ENCODE data around the gene TRIP10. TPM values are rescaled to one million over a fixed set of nuclear protein-coding genes. Genes with fewer than 3 reads are reported as not detected.

The TRIP10 gene
- total and polyA plus RNA-seq, 2 of the 13 experiments (the other 11 are each of a cell fraction or from before 2014, with no cell fraction given) = 32.5 to 33.2 TPM

DNA sequence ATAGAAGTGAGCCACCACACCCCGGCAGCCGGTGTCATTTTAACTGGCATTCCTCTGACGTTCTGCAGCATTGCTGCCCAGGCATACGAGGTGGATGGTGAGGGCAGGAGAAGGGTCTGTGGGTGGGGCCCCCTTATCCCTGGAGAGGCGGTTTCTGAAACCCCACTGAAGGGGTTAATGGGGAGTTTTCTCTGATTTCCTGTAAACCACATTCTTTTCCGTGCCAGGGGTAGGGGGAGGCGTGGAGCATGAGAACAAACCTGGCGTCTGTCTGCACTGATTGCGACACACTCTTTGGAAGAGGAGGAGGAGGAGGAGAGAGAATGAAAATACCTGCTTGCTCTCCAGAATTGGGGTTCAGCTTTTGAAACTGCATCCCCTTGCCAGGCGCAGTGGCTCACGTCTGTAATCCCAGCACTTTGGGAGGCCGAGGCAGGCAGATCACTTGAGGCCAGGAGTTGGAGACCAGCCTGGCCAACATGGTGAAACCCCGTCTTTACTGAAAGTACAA, 16.3 kb upstream of the TRIP10 start (continued):
- TF ChIP-seq, protein P1, sequence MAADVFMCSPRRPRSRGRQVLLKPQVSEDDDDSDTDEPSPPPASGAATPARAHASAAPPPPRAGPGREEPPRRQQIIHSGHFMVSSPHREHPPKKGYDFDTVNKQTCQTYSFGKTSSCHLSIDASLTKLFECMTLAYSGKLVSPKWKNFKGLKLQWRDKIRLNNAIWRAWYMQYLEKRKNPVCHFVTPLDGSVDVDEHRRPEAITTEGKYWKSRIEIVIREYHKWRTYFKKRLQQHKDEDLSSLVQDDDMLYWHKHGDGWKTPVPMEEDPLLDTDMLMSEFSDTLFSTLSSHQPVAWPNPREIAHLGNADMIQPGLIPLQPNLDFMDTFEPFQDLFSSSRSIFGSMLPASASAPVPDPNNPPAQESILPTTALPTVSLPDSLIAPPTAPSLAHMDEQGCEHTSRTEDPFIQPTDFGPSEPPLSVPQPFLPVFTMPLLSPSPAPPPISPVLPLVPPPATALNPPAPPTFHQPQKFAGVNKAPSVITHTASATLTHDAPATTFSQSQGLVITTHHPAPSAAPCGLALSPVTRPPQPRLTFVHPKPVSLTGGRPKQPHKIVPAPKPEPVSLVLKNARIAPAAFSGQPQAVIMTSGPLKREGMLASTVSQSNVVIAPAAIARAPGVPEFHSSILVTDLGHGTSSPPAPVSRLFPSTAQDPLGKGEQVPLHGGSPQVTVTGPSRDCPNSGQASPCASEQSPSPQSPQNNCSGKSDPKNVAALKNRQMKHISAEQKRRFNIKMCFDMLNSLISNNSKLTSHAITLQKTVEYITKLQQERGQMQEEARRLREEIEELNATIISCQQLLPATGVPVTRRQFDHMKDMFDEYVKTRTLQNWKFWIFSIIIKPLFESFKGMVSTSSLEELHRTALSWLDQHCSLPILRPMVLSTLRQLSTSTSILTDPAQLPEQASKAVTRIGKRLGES (CRISPR knock-in tag; IDR thresholded peaks at IDR 0.05; ENCODE audit: borderline replicate concordance) = no peak
- TF ChIP-seq ZNF672 (CRISPR knock-in tag; IDR thresholded peaks at IDR 0.05) (no peak), IRF2 (CRISPR knock-in tag; IDR thresholded peaks at IDR 0.05) (peak; percentile 80), ZNF230 (CRISPR knock-in tag; IDR thresholded peaks at IDR 0.05) (0 out of 2 replicates have a peak, but pooled peaks have one; percentile 65), SMAD1 (CRISPR knock-in tag; IDR thresholded peaks at IDR 0.05; ENCODE audit: borderline replicate concordance, low read depth) (no peak), PPARG (CRISPR knock-in tag; conservative IDR thresholded peaks at IDR 0.05) (peak; percentile 38; the same call in 1 of the 2 replicates), ZNF776 (CRISPR knock-in tag; IDR thresholded peaks at IDR 0.05) (no peak), SALL1 (CRISPR knock-in tag; IDR thresholded peaks at IDR 0.05) (peak; percentile 88), KMT2B (CRISPR knock-in tag; IDR thresholded peaks at IDR 0.05) (peak; percentile 75), ZBTB7B (CRISPR knock-in tag; IDR thresholded peaks at IDR 0.05) (peak; percentile 81), ZNF761 (CRISPR knock-in tag; conservative IDR thresholded peaks at IDR 0.05) (no peak), ZNF800 (CRISPR knock-in tag; IDR thresholded peaks at IDR 0.05) (no peak), CBX1 (IDR thresholded peaks at IDR 0.05; ENCODE audit: low read depth) (no peak), FOXA3 (CRISPR knock-in tag; IDR thresholded peaks at IDR 0.05) (peak; percentile 86), RFX5 (IDR thresholded peaks at IDR 0.05; ENCODE audit: low read depth, low read length) (no peak), ELK4 (CRISPR knock-in tag; IDR thresholded peaks at IDR 0.05; ENCODE audit: borderline replicate concordance) (no peak), SP1 (IDR thresholded peaks at IDR 0.05) (no peak), SP1 (CRISPR knock-in tag; IDR thresholded peaks at IDR 0.05) (no peak)
- TF ChIP-seq, protein P2, sequence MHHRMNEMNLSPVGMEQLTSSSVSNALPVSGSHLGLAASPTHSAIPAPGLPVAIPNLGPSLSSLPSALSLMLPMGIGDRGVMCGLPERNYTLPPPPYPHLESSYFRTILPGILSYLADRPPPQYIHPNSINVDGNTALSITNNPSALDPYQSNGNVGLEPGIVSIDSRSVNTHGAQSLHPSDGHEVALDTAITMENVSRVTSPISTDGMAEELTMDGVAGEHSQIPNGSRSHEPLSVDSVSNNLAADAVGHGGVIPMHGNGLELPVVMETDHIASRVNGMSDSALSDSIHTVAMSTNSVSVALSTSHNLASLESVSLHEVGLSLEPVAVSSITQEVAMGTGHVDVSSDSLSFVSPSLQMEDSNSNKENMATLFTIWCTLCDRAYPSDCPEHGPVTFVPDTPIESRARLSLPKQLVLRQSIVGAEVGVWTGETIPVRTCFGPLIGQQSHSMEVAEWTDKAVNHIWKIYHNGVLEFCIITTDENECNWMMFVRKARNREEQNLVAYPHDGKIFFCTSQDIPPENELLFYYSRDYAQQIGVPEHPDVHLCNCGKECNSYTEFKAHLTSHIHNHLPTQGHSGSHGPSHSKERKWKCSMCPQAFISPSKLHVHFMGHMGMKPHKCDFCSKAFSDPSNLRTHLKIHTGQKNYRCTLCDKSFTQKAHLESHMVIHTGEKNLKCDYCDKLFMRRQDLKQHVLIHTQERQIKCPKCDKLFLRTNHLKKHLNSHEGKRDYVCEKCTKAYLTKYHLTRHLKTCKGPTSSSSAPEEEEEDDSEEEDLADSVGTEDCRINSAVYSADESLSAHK (CRISPR knock-in tag; IDR thresholded peaks at IDR 0.05; ENCODE audit: borderline replicate concordance) = peak; percentile 90; the same call in 1 of the 2 replicates

Measured in HepG2 (cell line).